Measurements from ENCODE around the gene KCNJ4.

Gene KCNJ4

DNA sequence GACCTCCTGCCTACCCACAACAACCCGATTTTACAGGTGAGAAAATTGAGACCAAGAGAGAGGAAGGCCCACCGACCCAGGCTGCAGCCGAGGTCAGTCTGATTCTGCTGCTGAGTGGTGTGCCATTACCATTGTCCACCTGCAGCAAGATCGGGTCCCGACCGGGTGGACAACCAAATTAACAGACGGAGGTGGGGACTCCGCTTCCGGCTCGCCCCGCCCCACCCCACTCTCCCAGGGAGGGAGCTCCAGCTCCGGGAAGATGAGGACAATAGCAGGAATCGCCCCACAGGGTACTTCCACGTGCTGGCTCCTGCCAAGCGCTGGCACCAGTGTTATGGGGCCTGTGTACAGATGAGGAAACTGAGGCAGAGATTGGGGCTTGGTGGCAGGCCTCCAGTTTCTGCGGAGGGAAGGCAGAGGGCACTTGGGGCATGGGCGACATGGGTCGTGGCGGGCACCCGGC is 12.5 kb upstream of the KCNJ4 start (continued):
- no peak for TF ChIP-seq ZNF280C (tag by site-specific recombination; IDR thresholded peaks at IDR 0.05)
- no peak for TF ChIP-seq ZNF350 (tag by site-specific recombination; IDR thresholded peaks at IDR 0.05)
- TF ChIP-seq, protein P1, sequence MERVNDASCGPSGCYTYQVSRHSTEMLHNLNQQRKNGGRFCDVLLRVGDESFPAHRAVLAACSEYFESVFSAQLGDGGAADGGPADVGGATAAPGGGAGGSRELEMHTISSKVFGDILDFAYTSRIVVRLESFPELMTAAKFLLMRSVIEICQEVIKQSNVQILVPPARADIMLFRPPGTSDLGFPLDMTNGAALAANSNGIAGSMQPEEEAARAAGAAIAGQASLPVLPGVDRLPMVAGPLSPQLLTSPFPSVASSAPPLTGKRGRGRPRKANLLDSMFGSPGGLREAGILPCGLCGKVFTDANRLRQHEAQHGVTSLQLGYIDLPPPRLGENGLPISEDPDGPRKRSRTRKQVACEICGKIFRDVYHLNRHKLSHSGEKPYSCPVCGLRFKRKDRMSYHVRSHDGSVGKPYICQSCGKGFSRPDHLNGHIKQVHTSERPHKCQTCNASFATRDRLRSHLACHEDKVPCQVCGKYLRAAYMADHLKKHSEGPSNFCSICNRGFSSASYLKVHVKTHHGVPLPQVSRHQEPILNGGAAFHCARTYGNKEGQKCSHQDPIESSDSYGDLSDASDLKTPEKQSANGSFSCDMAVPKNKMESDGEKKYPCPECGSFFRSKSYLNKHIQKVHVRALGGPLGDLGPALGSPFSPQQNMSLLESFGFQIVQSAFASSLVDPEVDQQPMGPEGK (tag by site-specific recombination; IDR thresholded peaks at IDR 0.05), result peak; percentile 6; the same call in 1 of the 2 replicates
- no peak for TF ChIP-seq ZNF580 (tag by site-specific recombination; IDR thresholded peaks at IDR 0.05)
- TF ChIP-seq ZBTB20 (tag by site-specific recombination; IDR thresholded peaks at IDR 0.05), result no peak
- TF ChIP-seq ZBTB8A (tag by site-specific recombination; IDR thresholded peaks at IDR 0.05), result peak; percentile 77; the same call in 1 of the 2 replicates
- no peak for TF ChIP-seq OSR2 (tag by site-specific recombination; IDR thresholded peaks at IDR 0.05)
- TF ChIP-seq ZNF623 (tag by site-specific recombination; IDR thresholded peaks at IDR 0.05), result no peak
- TF ChIP-seq MZF1 (tag by site-specific recombination; IDR thresholded peaks at IDR 0.05; ENCODE audit: borderline replicate concordance), result no peak
- TF ChIP-seq ZNF423 (tag by site-specific recombination; IDR thresholded peaks at IDR 0.05), result no peak
- TF ChIP-seq ZNF24 (tag by site-specific recombination; IDR thresholded peaks at IDR 0.05), result no peak
- no peak for TF ChIP-seq ZNF560 (tag by site-specific recombination; IDR thresholded peaks at IDR 0.05; ENCODE audit: borderline replicate concordance)
- no peak for TF ChIP-seq ZNF664 (tag by site-specific recombination; IDR thresholded peaks at IDR 0.05)
- TF ChIP-seq ZNF157 (tag by site-specific recombination; IDR thresholded peaks at IDR 0.05), result no peak
- no peak for TF ChIP-seq ZSCAN18 (tag by site-specific recombination; IDR thresholded peaks at IDR 0.05)
- TF ChIP-seq, protein P2, sequence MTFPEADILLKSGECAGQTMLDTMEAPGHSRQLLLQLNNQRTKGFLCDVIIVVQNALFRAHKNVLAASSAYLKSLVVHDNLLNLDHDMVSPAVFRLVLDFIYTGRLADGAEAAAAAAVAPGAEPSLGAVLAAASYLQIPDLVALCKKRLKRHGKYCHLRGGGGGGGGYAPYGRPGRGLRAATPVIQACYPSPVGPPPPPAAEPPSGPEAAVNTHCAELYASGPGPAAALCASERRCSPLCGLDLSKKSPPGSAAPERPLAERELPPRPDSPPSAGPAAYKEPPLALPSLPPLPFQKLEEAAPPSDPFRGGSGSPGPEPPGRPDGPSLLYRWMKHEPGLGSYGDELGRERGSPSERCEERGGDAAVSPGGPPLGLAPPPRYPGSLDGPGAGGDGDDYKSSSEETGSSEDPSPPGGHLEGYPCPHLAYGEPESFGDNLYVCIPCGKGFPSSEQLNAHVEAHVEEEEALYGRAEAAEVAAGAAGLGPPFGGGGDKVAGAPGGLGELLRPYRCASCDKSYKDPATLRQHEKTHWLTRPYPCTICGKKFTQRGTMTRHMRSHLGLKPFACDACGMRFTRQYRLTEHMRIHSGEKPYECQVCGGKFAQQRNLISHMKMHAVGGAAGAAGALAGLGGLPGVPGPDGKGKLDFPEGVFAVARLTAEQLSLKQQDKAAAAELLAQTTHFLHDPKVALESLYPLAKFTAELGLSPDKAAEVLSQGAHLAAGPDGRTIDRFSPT (tag by site-specific recombination; IDR thresholded peaks at IDR 0.05), result 0 out of 2 replicates have a peak, but pooled peaks have one; percentile 41
- no peak for TF ChIP-seq ZNF214 (tag by site-specific recombination; IDR thresholded peaks at IDR 0.05; ENCODE audit: borderline replicate concordance)
- TF ChIP-seq AEBP2 (tag by site-specific recombination; IDR thresholded peaks at IDR 0.05; ENCODE audit: borderline replicate concordance), result no peak
- no peak for TF ChIP-seq ZNF394 (tag by site-specific recombination; IDR thresholded peaks at IDR 0.05; ENCODE audit: borderline replicate concordance)
- TF ChIP-seq, protein P3, sequence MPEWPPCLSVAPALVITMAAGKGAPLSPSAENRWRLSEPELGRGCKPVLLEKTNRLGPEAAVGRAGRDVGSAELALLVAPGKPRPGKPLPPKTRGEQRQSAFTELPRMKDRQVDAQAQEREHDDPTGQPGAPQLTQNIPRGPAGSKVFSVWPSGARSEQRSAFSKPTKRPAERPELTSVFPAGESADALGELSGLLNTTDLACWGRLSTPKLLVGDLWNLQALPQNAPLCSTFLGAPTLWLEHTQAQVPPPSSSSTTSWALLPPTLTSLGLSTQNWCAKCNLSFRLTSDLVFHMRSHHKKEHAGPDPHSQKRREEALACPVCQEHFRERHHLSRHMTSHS (tag by site-specific recombination; IDR thresholded peaks at IDR 0.05), result no peak
- TF ChIP-seq KLF17 (tag by site-specific recombination; IDR thresholded peaks at IDR 0.05), result no peak
- no peak for TF ChIP-seq ZNF132 (tag by site-specific recombination; IDR thresholded peaks at IDR 0.05; ENCODE audit: borderline replicate concordance)
- TF ChIP-seq ZNF223 (tag by site-specific recombination; IDR thresholded peaks at IDR 0.05), result no peak
- no peak for TF ChIP-seq ZFP37 (tag by site-specific recombination; IDR thresholded peaks at IDR 0.05)
- no peak for TF ChIP-seq BCL11B (tag by site-specific recombination; IDR thresholded peaks at IDR 0.05; ENCODE audit: low read depth)
- no peak for TF ChIP-seq ZNF571 (tag by site-specific recombination; IDR thresholded peaks at IDR 0.05)
- TF ChIP-seq SP7 (tag by site-specific recombination; IDR thresholded peaks at IDR 0.05), result 0 out of 2 replicates have a peak, but pooled peaks have one; percentile 8
- TF ChIP-seq ZSCAN30 (tag by site-specific recombination; IDR thresholded peaks at IDR 0.05), result no peak
- no peak for TF ChIP-seq ZSCAN16 (tag by site-specific recombination; IDR thresholded peaks at IDR 0.05)
